ENCODE data around the gene LMBR1L.

Gene LMBR1L

GRCh38 chr12:49048953-49049352, 61.7 kb downstream of the LMBR1L start:
- Histone ChIP-seq H3K9me3 (ENCODE audit: control insufficient read depth, low read depth, low read length) (no peaks in the 10 kb centered on the region), H3K4me1 (ENCODE audit: control insufficient read depth, low read depth, low read length) (no peaks in the 10 kb centered on the region), H3K27me3 (ENCODE audit: control insufficient read depth, insufficient read depth, low read length) (no peaks in the 10 kb centered on the region), H3K4me3 (ENCODE audit: low read length) (no peak overlapping the region), H3K36me3 (ENCODE audit: control insufficient read depth, low read depth, low read length) (peaks cover 96% of the 10 kb centered on the region), H3K27ac (ENCODE audit: low read length) (no peak overlapping the region), H3K9ac (ENCODE audit: low read length) (no peak overlapping the region)

Data from iPS-18a (cell line).